ENCODE data around the gene VCL.

The VCL gene

GRCh38 chr10:74079936-74080590 lies 82.1 kb downstream of the VCL start:
- H3K4me1 ChIP-seq, result peaks cover 37% of the 10 kb centered on the region
- peaks cover 21% of the 10 kb centered on the region for H4K20me1 ChIP-seq
- no peaks in the 10 kb centered on the region for H3K27me3 ChIP-seq
- no peak for TF ChIP-seq Cebpa-rat (IDR thresholded peaks at IDR 0.05)
- H3K27ac ChIP-seq, result no peak overlapping the region
- H3K4me3 ChIP-seq, result no peak overlapping the region
- H3K36me3 ChIP-seq, result peaks cover 63% of the 10 kb centered on the region
- no peak overlapping the region for H3K4me2 ChIP-seq
- no peaks in the 10 kb centered on the region for H3K9me3 ChIP-seq
- H3K9ac ChIP-seq, result no peak overlapping the region

GRCh38 chr10:74081192-74081803 lies 83.4 kb downstream of the VCL start:
- Histone ChIP-seq H3K27ac (no peak overlapping the region), H3K27me3 (no peaks in the 10 kb centered on the region), H3K4me3 (no peak overlapping the region), H3K9ac (no peak overlapping the region), H3K4me1 (peaks cover 37% of the 10 kb centered on the region), H3K4me2 (no peak overlapping the region), H3K9me3 (no peaks in the 10 kb centered on the region), H3K36me3 (peaks cover 64% of the 10 kb centered on the region), H4K20me1 (peaks cover 18% of the 10 kb centered on the region)
- no peak for TF ChIP-seq Cebpa-rat (IDR thresholded peaks at IDR 0.05)

GRCh38 chr10:74081941-74082718 lies 84.2 kb downstream of the VCL start:
- Histone ChIP-seq H3K36me3 (peaks cover 61% of the 10 kb centered on the region), H4K20me1 (peaks cover 16% of the 10 kb centered on the region; the same call in 1 of the 2 replicates), H3K9ac (no peak overlapping the region), H3K27ac (no peak overlapping the region), H3K4me1 (peaks cover 34% of the 10 kb centered on the region), H3K27me3 (no peaks in the 10 kb centered on the region), H3K4me3 (no peak overlapping the region), H3K4me2 (no peak overlapping the region), H3K9me3 (no peaks in the 10 kb centered on the region)
- TF ChIP-seq Cebpa-rat (IDR thresholded peaks at IDR 0.05), result no peak

- Histone ChIP-seq H3K4me2 (no peak overlapping the region), H3K27me3 (no peaks in the 10 kb centered on the region), H3K4me3 (no peak overlapping the region), H3K27ac (no peak overlapping the region), H3K9ac (no peak overlapping the region), H3K9me3 (no peaks in the 10 kb centered on the region), H3K4me1 (peaks cover 24% of the 10 kb centered on the region), H4K20me1 (peaks cover 16% of the 10 kb centered on the region; the same call in 1 of the 2 replicates), H3K36me3 (peaks cover 72% of the 10 kb centered on the region)
- TF ChIP-seq Cebpa-rat (IDR thresholded peaks at IDR 0.05), result no peak
Observed at GRCh38 chr10:74083304-74083703, 85.4 kb downstream of the VCL start.

- Histone ChIP-seq H3K9me3 (no peaks in the 10 kb centered on the region), H3K27me3 (no peaks in the 10 kb centered on the region), H3K36me3 (peaks cover 79% of the 10 kb centered on the region), H3K4me3 (no peak overlapping the region), H3K4me1 (peaks cover 9% of the 10 kb centered on the region; the same call in 1 of the 2 replicates), H3K9ac (no peak overlapping the region), H4K20me1 (peaks cover 16% of the 10 kb centered on the region; the same call in 1 of the 2 replicates), H3K4me2 (no peak overlapping the region), H3K27ac (no peak overlapping the region)
- no peak for TF ChIP-seq Cebpa-rat (IDR thresholded peaks at IDR 0.05)
Observed at GRCh38 chr10:74084955-74085354, 87.0 kb downstream of the VCL start.

- no peak overlapping the region for H3K4me2 ChIP-seq
- no peak overlapping the region for H3K9ac ChIP-seq
- H3K36me3 ChIP-seq, result peaks cover 90% of the 10 kb centered on the region
- H3K27me3 ChIP-seq, result no peaks in the 10 kb centered on the region
- H3K27ac ChIP-seq, result no peak overlapping the region
- peaks cover 12% of the 10 kb centered on the region; the same call in 1 of the 2 replicates for H4K20me1 ChIP-seq
- no peak for TF ChIP-seq Cebpa-rat (IDR thresholded peaks at IDR 0.05)
- H3K4me1 ChIP-seq, result no peaks in the 10 kb centered on the region
- no peaks in the 10 kb centered on the region for H3K9me3 ChIP-seq
- H3K4me3 ChIP-seq, result no peak overlapping the region
Observed at GRCh38 chr10:74086317-74086716, 88.4 kb downstream of the VCL start.

GRCh38 chr10:74088722-74089121 lies 90.8 kb downstream of the VCL start:
- no peak overlapping the region for H3K27ac ChIP-seq
- H3K36me3 ChIP-seq, result peaks cover 95% of the 10 kb centered on the region
- H4K20me1 ChIP-seq, result no peaks in the 10 kb centered on the region
- H3K27me3 ChIP-seq, result no peaks in the 10 kb centered on the region
- H3K4me3 ChIP-seq, result no peak overlapping the region
- TF ChIP-seq Cebpa-rat (IDR thresholded peaks at IDR 0.05), result no peak
- no peak overlapping the region for H3K9ac ChIP-seq
- no peaks in the 10 kb centered on the region for H3K9me3 ChIP-seq
- no peak overlapping the region for H3K4me2 ChIP-seq
- H3K4me1 ChIP-seq, result no peaks in the 10 kb centered on the region

GRCh38 chr10:74092372-74092771 lies 94.5 kb downstream of the VCL start:
- H3K4me1 ChIP-seq, result peaks cover 21% of the 10 kb centered on the region

GRCh38 chr10:74093530-74094164 lies 95.7 kb downstream of the VCL start:
- Histone ChIP-seq H4K20me1 (peaks cover 10% of the 10 kb centered on the region), H3K4me3 (no peak overlapping the region), H3K4me1 (peaks cover 32% of the 10 kb centered on the region), H3K27ac (no peak overlapping the region), H3K27me3 (no peaks in the 10 kb centered on the region), H3K9ac (no peak overlapping the region), H3K4me2 (no peak overlapping the region), H3K36me3 (peaks cover 94% of the 10 kb centered on the region), H3K9me3 (no peaks in the 10 kb centered on the region)
- no peak for TF ChIP-seq Cebpa-rat (IDR thresholded peaks at IDR 0.05)

More at GRCh38 chr10:74092372-74092771, 94.5 kb downstream of the VCL start:
- Histone ChIP-seq H3K9me3 (no peaks in the 10 kb centered on the region), H3K4me3 (no peak overlapping the region), H3K36me3 (peaks cover 94% of the 10 kb centered on the region), H3K4me2 (no peak overlapping the region), H4K20me1 (peaks cover 7% of the 10 kb centered on the region), H3K9ac (no peak overlapping the region), H3K27ac (no peak overlapping the region), H3K27me3 (no peaks in the 10 kb centered on the region)
- TF ChIP-seq Cebpa-rat (IDR thresholded peaks at IDR 0.05), result no peak

Data from BLaER1 (cell line).